Keratinocyte (primary cell): ENCODE results near the gene CCIN. TPM values are rescaled to one million over a fixed set of nuclear protein-coding genes. Genes with fewer than 3 reads are reported as not detected.

Source experiments
- DNase-seq: peaks from one replicate; pipeline ENCODE4 v3.0.0-alpha.2; 2011; ENCODE audit warnings: low read depth, missing footprints, low spot score
- FAIRE-seq: peaks from 2 replicates; lab custom pipeline; 2011; peaks lifted over from hg19 to GRCh38; lab: Jason Lieb, UNC
- H2AFZ ChIP-seq: 2 replicates; pipeline ENCODE4 v1.6.0; 2012; ENCODE audit warnings: low read length, control low read depth, inconsistent platforms; ENCODE audit not compliant: control insufficient read depth
- H3K27ac ChIP-seq: 2 replicates; pipeline ENCODE4 v1.5.1; 2011; ENCODE audit warnings: low read length; ENCODE audit not compliant: control insufficient read depth, insufficient read depth
- H3K27me3 ChIP-seq: 3 replicates; pipeline ENCODE4 v1.6.0; 2011; ENCODE audit warnings: low read length; ENCODE audit not compliant: control insufficient read depth, insufficient read depth; ENCODE audit errors: extremely low read depth
- H3K36me3 ChIP-seq, 2 experiments: 2 replicates in 1 of 2; 3 replicates in 1 of 2; pipeline ENCODE4 v1.5.1; 2011; ENCODE audit warnings: low read length in 2 of 2, mild to moderate bottlenecking in 1 of 2; ENCODE audit not compliant: control insufficient read depth in 2 of 2, insufficient read depth in 2 of 2; ENCODE audit errors: extremely low read depth in 1 of 2
- H3K4me1 ChIP-seq: 3 replicates; pipeline ENCODE4 v1.5.1; 2011; ENCODE audit warnings: low read length; ENCODE audit not compliant: control insufficient read depth, insufficient read depth; ENCODE audit errors: extremely low read depth
- H3K4me2 ChIP-seq: 3 replicates; pipeline ENCODE4 v1.6.0; 2011; ENCODE audit warnings: low read depth, low read length; ENCODE audit not compliant: control insufficient read depth, insufficient read depth; ENCODE audit errors: extremely low read depth
- H3K4me3 ChIP-seq, 3 experiments: fragments of 200-600 bp in 1 of 3; sonication (generic) in 1 of 3; 2 replicates in 2 of 3; 3 replicates in 1 of 3; pipeline ENCODE4 v1.5.1; 2011 to 2016; ENCODE audit warnings: low read length in 3 of 3, mild to moderate bottlenecking in 3 of 3, control low read depth in 2 of 3, inconsistent platforms in 1 of 3, low read depth in 1 of 3, mixed read lengths in 1 of 3, mixed run types in 1 of 3, moderate library complexity in 1 of 3; ENCODE audit not compliant: control insufficient read depth in 2 of 3, insufficient read depth in 2 of 3; ENCODE audit errors: extremely low read depth in 1 of 3
- H3K79me2 ChIP-seq: 2 replicates; pipeline ENCODE4 v1.6.0; 2012; ENCODE audit warnings: low read length; ENCODE audit not compliant: control insufficient read depth, insufficient read depth
- H3K9ac ChIP-seq: 3 replicates; pipeline ENCODE4 v1.6.0; 2011; ENCODE audit warnings: low read length; ENCODE audit not compliant: control insufficient read depth, insufficient read depth; ENCODE audit errors: extremely low read depth
- H3K9me1 ChIP-seq: 3 replicates; pipeline ENCODE4 v1.6.0; 2011; ENCODE audit warnings: low read length; ENCODE audit not compliant: control insufficient read depth, insufficient read depth; ENCODE audit errors: extremely low read depth
- H3K9me3 ChIP-seq: 2 replicates; pipeline ENCODE4 v1.5.1; 2012; ENCODE audit warnings: low read depth, low read length; ENCODE audit not compliant: control insufficient read depth
- H4K20me1 ChIP-seq: 3 replicates; pipeline ENCODE4 v1.6.0; 2011; ENCODE audit warnings: low read length; ENCODE audit not compliant: control insufficient read depth, insufficient read depth; ENCODE audit errors: extremely low read depth
- EZH2 ChIP-seq: IDR thresholded peaks from one replicate; pipeline ENCODE4 v1.6.1; 2012; ENCODE audit warnings: inconsistent platforms, mild to moderate bottlenecking, low read length, moderate library complexity
- dilution Hi-C: fragments of 300-500 bp; cut with MboI; formaldehyde crosslinking; loops from one replicate; pipeline ENCODE4 v1.7.0; 2020; ENCODE audit warnings: low sequenced_read_pairs; ENCODE audit not compliant: extremely low pct_ligation_motif_present
- polyA plus RNA-seq, 5 experiments: library from polyadenylated mRNA; depleted of rRNA in 3 of 5; stranded (reverse) in 3 of 5; stranded (forward) in 1 of 5; unstranded in 1 of 5; fragments of >200 nt; gene quantifications; 1 replicate in 1 of 5; 2 replicates in 3 of 5; 3 replicates in 1 of 5; pipeline versions ENCODE4 v1.2.1 to v1.2.3, GENCODE V29; 2011 to 2012; ENCODE audit warnings: missing spikeins in 2 of 5, low read depth in 1 of 5, low replicate concordance in 1 of 5
- TF ChIP-seq, protein P1 (sequence below), 3 experiments: IDR thresholded peaks in 1 of 3; conservative IDR thresholded peaks in 1 of 3; optimal IDR thresholded peaks in 1 of 3; 2 replicates in 2 of 3; 3 replicates in 1 of 3; pipeline versions ENCODE3 to v1.5.1; 2011; ENCODE audit warnings: low read length in 3 of 3, mild to moderate bottlenecking in 3 of 3, moderate library complexity in 2 of 3, control low read depth in 1 of 3, inconsistent platforms in 1 of 3; ENCODE audit not compliant: insufficient read depth in 2 of 3; ENCODE audit errors: extremely low read depth in 1 of 3

CCIN gene
- polyA plus RNA-seq, 1 donor (not counting 4 experiments of a cell fraction or from before 2014, with no cell fraction given): not detected

DNA sequence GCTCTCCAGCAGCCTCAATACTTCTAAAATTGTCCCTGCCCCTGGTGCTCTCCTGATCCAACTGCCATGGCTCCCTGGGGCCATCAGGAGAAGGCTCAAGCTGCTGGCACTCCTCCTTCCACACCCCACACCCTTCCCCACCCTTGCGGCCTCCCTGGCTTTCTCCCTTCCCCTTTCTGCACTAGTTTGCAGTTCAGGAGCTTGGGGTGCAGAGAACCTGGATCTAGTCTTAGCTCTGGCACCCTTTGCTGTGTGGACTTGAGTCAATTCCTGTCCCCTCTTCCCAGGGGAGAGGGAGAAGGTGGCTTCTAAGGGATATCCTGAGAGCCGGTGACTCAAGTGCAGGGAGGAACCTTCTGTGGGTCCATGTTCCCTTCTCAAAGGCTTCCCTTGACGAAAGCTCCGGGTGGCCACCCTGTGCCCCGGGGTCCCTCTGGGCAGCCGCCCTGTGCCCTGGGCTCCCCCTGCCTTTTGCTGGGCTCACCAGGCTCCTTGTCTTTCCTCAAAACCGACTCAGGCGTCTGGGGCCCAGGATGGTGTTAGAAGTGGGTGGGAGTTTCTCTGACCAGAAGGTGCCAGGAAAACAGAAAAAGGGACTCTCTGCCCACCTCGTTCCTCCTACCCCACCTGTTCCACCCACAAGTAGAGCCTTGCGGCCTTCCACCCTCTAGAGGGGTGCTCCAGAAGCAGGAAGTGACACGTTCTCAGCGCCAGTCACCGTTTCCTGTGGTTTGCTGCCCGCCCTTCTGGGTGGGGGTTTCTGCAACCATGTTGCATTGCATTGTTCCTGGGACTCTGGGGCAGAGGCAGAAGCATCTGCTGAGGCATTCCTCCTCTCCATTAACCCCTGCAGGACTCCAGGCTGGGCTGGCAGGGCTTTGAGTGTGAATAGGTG lies 17.6 kb upstream of the CCIN start:
- Histone ChIP-seq H3K36me3 (no peaks in the 10 kb centered on the region), H3K4me3 (no peak overlapping the region), H3K9ac (no peak overlapping the region), H3K27ac (no peak overlapping the region), H3K79me2 (no peaks in the 10 kb centered on the region), H2AFZ (no peak overlapping the region), H3K9me1 (no peaks in the 10 kb centered on the region), H3K4me1 (peaks cover 4% of the 10 kb centered on the region), H3K4me2 (no peak overlapping the region), H4K20me1 (no peaks in the 10 kb centered on the region), H3K27me3 (peaks cover 4% of the 10 kb centered on the region), H3K9me3 (no peaks in the 10 kb centered on the region)
- TF ChIP-seq EZH2: no peak
- TF ChIP-seq, protein P1, sequence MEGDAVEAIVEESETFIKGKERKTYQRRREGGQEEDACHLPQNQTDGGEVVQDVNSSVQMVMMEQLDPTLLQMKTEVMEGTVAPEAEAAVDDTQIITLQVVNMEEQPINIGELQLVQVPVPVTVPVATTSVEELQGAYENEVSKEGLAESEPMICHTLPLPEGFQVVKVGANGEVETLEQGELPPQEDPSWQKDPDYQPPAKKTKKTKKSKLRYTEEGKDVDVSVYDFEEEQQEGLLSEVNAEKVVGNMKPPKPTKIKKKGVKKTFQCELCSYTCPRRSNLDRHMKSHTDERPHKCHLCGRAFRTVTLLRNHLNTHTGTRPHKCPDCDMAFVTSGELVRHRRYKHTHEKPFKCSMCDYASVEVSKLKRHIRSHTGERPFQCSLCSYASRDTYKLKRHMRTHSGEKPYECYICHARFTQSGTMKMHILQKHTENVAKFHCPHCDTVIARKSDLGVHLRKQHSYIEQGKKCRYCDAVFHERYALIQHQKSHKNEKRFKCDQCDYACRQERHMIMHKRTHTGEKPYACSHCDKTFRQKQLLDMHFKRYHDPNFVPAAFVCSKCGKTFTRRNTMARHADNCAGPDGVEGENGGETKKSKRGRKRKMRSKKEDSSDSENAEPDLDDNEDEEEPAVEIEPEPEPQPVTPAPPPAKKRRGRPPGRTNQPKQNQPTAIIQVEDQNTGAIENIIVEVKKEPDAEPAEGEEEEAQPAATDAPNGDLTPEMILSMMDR (optimal IDR thresholded peaks at IDR 0.05 in 1 of 3, IDR thresholded peaks at IDR 0.05 in 1 of 3, conservative IDR thresholded peaks at IDR 0.05 in 1 of 3; ENCODE audit: extremely low read depth in 1 of 3, insufficient read depth in 2 of 3, low read length in 3 of 3): no peak
- DNase-seq (no peak), FAIRE-seq (no peak)
- dilution Hi-C loops: no loop called here

DNA sequence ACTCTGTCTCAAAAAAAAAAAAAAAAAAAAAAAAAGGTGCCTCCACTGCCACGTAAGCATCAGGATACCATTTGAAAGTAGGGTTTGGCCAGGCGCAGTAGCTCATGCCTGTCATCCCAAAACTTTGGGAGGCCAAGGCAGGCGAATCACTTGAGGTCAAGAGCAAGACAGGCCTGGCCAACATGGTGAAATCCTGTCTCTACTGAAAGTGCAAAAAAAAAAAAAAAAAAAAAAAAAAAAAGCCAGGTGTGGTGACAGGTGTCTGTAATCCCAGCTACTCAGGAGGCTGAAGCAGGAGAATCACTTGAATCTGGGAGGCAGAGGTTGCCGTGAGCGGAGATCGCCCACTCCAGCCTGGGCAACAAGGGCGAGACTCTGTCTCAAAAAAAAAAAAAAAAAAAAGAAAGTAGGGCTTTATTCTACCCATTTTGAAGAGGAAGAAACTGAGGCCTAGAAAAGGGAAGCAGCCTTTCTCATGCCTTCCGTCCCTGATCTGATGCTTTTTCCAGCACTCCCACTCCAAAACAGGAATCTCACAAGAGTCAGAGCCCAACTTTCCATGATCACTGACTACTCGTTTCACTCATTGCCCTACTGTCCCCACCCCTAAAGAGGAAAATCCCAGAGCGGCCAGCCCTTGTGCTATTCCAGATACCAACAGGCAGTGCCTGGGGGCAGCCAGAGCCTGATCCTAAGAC lies 16.3 kb upstream of the CCIN start:
- H3K9me3 ChIP-seq: no peaks in the 10 kb centered on the region
- no peak overlapping the region for H3K27ac ChIP-seq
- no peak overlapping the region for H2AFZ ChIP-seq
- no peaks in the 10 kb centered on the region for H3K36me3 ChIP-seq
- no peak overlapping the region for H3K4me3 ChIP-seq
- peaks cover 4% of the 10 kb centered on the region for H3K27me3 ChIP-seq
- H3K9me1 ChIP-seq: no peaks in the 10 kb centered on the region
- no peaks in the 10 kb centered on the region for H4K20me1 ChIP-seq
- TF ChIP-seq, protein P1 (optimal IDR thresholded peaks at IDR 0.05 in 1 of 3, IDR thresholded peaks at IDR 0.05 in 1 of 3, conservative IDR thresholded peaks at IDR 0.05 in 1 of 3; ENCODE audit: extremely low read depth in 1 of 3, insufficient read depth in 2 of 3, low read length in 3 of 3): no peak
- TF ChIP-seq EZH2: no peak
- FAIRE-seq (no peak), DNase-seq (no peak)
- no peaks in the 10 kb centered on the region for H3K79me2 ChIP-seq
- H3K4me2 ChIP-seq: no peak overlapping the region
- no peak overlapping the region for H3K9ac ChIP-seq
- H3K4me1 ChIP-seq: peaks cover 4% of the 10 kb centered on the region
- dilution Hi-C loops: no loop called here
